Iris pigment epithelial cell (primary cell): Measurements from ENCODE around the gene SLC31A2.

Source experiments
- DNase-seq: peaks from one replicate; pipeline ENCODE4 v3.0.0-alpha.2; 2011; ENCODE audit warnings: low read depth

Gene SLC31A2

DNA sequence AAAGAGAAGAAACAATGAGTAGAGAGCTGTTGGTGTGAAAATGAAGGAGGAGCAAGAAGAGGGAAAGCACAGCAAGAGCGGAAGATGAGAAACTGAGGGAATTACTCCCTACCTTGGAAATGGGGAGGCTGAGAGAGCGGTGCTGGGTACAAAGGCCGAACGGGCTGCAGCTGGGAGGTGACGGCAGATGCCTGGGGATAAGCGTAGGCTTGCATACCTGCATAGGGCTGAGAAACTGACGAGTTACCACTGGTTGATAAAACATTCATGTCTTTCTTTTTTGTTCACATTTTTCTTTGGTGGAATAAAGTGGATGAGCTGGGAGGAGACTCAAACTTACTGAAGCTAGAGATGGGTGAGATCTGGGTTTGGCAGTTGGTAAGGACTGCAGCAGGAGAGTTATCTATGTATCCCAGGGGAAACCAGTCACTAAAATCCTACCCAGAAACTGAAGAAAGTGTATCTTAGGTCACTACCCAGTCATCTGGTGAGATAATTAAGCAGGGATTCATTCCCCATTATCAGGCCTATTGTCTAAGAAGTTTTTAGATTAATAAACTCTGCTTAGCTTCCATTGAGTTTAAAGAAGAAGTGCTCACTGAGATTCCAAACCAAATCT, 35.4 kb downstream of the SLC31A2 start:
- no peak for DNase-seq

- peak; percentile 99 for DNase-seq
Observed at GRCh38 chr9:113187929-113188595, 37.3 kb downstream of the SLC31A2 start.

GRCh38 chr9:113192455-113192854, 41.6 kb downstream of the SLC31A2 start:
- DNase-seq, result no peak

DNA sequence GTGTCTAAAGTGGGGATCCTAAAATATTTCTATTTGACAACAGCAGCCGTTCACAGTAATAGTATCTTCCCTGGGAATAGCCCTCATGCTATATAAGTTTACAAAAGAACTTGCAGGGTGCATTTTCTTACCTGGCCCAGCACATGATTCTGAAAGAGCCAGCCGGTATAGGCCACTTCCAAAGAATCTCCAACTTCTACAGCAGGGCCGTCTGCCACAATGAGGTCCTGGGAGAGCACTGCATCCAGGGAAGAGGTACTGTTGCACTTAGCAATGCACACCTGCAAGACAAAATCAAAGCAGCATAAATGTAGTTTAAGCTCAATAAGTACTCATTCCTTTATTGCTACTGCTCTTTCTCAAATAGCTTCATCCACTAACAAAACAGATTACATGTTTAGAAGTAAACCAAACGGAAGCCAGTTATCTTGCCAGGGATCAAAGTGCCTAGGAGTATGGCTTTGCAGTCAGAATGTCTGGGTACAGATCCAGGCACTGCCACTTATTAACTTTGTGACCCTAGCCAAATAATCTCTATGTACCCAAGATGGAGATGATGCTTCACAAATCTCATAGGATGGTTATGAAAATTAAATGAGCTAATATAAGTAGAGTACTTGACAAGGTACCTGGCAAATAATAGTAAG, 49.0 kb downstream of the SLC31A2 start:
- DNase-seq, result no peak

- no peak for DNase-seq
Observed at GRCh38 chr9:113205432-113205831, 54.6 kb downstream of the SLC31A2 start.

DNA sequence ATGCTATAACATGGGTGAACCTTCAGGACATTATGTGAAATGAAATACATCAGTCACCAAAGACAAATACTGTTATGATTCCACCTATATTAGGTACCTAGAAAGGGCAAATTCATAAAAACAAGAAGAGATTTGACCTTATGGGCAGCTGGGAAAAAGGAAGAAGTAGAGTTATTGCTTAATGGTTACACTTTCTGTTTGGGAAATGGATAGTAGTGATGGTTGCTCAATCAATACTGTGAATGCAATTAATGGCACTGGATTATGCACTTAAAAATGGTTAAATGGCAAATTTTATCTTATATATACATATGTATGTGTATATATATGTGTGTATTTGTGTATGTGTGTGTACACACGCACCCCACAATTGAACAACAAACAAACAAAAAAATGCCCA, 55.1 kb downstream of the SLC31A2 start:
- no peak for DNase-seq

GRCh38 chr9:113210815-113211214, 60.0 kb downstream of the SLC31A2 start:
- no peak for DNase-seq
